ENCODE results near the gene ADAM8.
"Not testable (repeated sequence)": the region's sequence is repeated elsewhere in the genome, so short reads cannot be mapped to it uniquely, and the experiment has no call there.

Gene ADAM8

DNA sequence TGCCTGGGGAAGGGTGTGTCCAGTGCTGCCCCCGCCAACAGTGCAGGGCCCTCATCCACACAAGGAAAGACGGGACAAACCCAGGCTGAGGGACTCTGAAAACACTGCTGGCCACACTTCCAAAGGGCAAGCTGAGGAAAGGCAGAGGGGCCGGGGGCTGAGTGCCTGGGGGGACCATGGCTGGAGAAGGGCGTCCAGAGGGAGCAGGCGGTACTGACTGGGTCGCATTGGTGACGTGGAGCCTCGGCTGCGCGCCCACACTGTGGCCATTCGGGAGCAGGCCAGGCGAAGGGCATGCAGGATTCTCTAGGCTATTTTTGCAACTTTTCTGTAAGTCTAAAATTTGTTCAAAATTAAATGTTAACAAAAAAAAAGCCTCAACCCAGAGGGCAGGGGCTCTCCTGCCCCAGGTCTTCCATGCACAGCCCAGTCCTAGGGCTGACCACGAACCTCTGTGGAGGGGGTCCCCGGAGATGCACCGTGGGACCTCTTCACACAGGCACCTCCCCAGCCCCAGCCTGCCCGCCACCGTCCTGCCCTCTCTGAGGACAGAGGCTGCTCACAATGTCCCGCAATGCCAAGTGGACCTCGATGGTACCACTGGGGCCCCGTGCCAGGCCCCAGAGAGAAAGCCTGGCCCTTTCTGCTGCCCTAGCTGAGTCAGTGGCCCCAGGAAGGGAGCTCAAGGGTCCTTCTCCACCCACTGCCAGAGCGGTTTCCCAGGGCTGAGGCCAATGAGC lies 10.4 kb downstream of the ADAM8 start:
- TF ChIP-seq, protein P1, sequence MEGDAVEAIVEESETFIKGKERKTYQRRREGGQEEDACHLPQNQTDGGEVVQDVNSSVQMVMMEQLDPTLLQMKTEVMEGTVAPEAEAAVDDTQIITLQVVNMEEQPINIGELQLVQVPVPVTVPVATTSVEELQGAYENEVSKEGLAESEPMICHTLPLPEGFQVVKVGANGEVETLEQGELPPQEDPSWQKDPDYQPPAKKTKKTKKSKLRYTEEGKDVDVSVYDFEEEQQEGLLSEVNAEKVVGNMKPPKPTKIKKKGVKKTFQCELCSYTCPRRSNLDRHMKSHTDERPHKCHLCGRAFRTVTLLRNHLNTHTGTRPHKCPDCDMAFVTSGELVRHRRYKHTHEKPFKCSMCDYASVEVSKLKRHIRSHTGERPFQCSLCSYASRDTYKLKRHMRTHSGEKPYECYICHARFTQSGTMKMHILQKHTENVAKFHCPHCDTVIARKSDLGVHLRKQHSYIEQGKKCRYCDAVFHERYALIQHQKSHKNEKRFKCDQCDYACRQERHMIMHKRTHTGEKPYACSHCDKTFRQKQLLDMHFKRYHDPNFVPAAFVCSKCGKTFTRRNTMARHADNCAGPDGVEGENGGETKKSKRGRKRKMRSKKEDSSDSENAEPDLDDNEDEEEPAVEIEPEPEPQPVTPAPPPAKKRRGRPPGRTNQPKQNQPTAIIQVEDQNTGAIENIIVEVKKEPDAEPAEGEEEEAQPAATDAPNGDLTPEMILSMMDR (IDR thresholded peaks at IDR 0.05; ENCODE audit: borderline replicate concordance, extremely low read depth, low read length, poor library complexity, severe bottlenecking), result no peak
- TF ChIP-seq EZH2 (IDR thresholded peaks at IDR 0.05; ENCODE audit: borderline replicate concordance, low read depth, low read length, severe bottlenecking), result no peak
- no peak overlapping the region for H3K27ac ChIP-seq (ENCODE audit: low read length)
- H2AFZ ChIP-seq (ENCODE audit: low read depth, low read length), result no peak overlapping the region
- no peaks in the 10 kb centered on the region for H3K9me3 ChIP-seq (ENCODE audit: insufficient read depth, low read length, severe bottlenecking)
- H3K4me3 ChIP-seq (ENCODE audit: low read depth in 1 of 2, low read length in 2 of 2), result no peak overlapping the region
- peaks cover 6% of the 10 kb centered on the region; the same call in 1 of the 2 replicates for H4K20me1 ChIP-seq (ENCODE audit: insufficient read depth, low read length)
- no peaks in the 10 kb centered on the region for H3K4me1 ChIP-seq (ENCODE audit: insufficient read depth, low read length)
- no peak overlapping the region for H3K4me2 ChIP-seq (ENCODE audit: insufficient read depth, low read length)
- H3K79me2 ChIP-seq (ENCODE audit: insufficient read depth, low read length), result no peaks in the 10 kb centered on the region
- no peak for DNase-seq
- no peak overlapping the region for H3K9ac ChIP-seq (ENCODE audit: low read depth, low read length)
- H3K27me3 ChIP-seq (ENCODE audit: insufficient read depth, low read length, poor library complexity), result no peaks in the 10 kb centered on the region
- peaks cover 20% of the 10 kb centered on the region for H3K36me3 ChIP-seq (ENCODE audit: insufficient read depth, low read length)
- ATAC-seq (ENCODE audit: insufficient read depth, low read depth), result no peak

- H3K79me2 ChIP-seq (ENCODE audit: insufficient read depth, low read length); H3K9ac ChIP-seq (ENCODE audit: low read depth, low read length); DNase-seq; H3K36me3 ChIP-seq (ENCODE audit: insufficient read depth, low read length); H3K27me3 ChIP-seq (ENCODE audit: insufficient read depth, low read length, poor library complexity); H3K9me3 ChIP-seq (ENCODE audit: insufficient read depth, low read length, severe bottlenecking); H3K4me2 ChIP-seq (ENCODE audit: insufficient read depth, low read length); H3K27ac ChIP-seq (ENCODE audit: low read length); H3K4me1 ChIP-seq (ENCODE audit: insufficient read depth, low read length); H2AFZ ChIP-seq (ENCODE audit: low read depth, low read length); H3K4me3 ChIP-seq (ENCODE audit: low read depth in 1 of 2, low read length in 2 of 2); ATAC-seq (ENCODE audit: insufficient read depth, low read depth): not testable (repeated sequence)
- peaks cover 16% of the 10 kb centered on the region for H4K20me1 ChIP-seq (ENCODE audit: insufficient read depth, low read length)
Measured at GRCh38 chr10:133265052-133265451, 11.6 kb downstream of the ADAM8 start.

DNA sequence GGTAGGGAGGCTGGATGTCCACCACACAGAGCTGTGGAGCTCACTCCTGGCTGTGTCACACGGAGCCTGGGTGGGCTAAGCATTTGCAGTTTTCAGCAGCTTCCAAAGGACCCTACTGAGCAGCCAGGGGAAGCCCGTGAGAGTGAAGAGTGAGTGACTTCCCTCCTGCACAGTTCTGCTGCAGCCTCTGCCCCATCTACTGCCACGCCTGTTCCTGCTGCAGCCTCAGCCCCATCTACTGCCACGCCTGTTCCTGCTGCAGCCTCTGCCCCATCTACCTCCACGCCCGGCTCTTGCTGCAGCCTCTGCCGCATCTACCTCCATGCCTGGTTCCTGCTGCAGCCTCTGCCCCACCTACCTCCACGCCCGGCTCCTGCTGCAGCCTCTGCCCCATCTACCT lies 12.2 kb downstream of the ADAM8 start:
- peaks cover 13% of the 10 kb centered on the region for H3K4me1 ChIP-seq (ENCODE audit: insufficient read depth, low read length)
- TF ChIP-seq, protein P1 (IDR thresholded peaks at IDR 0.05; ENCODE audit: borderline replicate concordance, extremely low read depth, low read length, poor library complexity, severe bottlenecking), result no peak
- TF ChIP-seq EZH2 (IDR thresholded peaks at IDR 0.05; ENCODE audit: borderline replicate concordance, low read depth, low read length, severe bottlenecking), result no peak
- DNase-seq, result no peak

GRCh38 chr10:133263674-133264073 lies 13.0 kb downstream of the ADAM8 start:
- ATAC-seq (ENCODE audit: insufficient read depth, low read depth) (no peak), DNase-seq (no peak)
- Histone ChIP-seq H3K27ac (ENCODE audit: low read length) (no peak overlapping the region), H3K27me3 (ENCODE audit: insufficient read depth, low read length, poor library complexity) (no peaks in the 10 kb centered on the region), H4K20me1 (ENCODE audit: insufficient read depth, low read length) (peaks cover 27% of the 10 kb centered on the region), H2AFZ (ENCODE audit: low read depth, low read length) (no peak overlapping the region), H3K79me2 (ENCODE audit: insufficient read depth, low read length) (no peaks in the 10 kb centered on the region), H3K4me1 (ENCODE audit: insufficient read depth, low read length) (peaks cover 21% of the 10 kb centered on the region), H3K36me3 (ENCODE audit: insufficient read depth, low read length) (peaks cover 2% of the 10 kb centered on the region; the same call in 1 of the 2 replicates), H3K9ac (ENCODE audit: low read depth, low read length) (no peak overlapping the region), H3K4me2 (ENCODE audit: insufficient read depth, low read length) (no peak overlapping the region), H3K9me3 (ENCODE audit: insufficient read depth, low read length, severe bottlenecking) (no peaks in the 10 kb centered on the region), H3K4me3 (ENCODE audit: low read depth in 1 of 2, low read length in 2 of 2) (no peak overlapping the region)
- no peak for TF ChIP-seq EZH2 (IDR thresholded peaks at IDR 0.05; ENCODE audit: borderline replicate concordance, low read depth, low read length, severe bottlenecking)
- TF ChIP-seq, protein P1 (IDR thresholded peaks at IDR 0.05; ENCODE audit: borderline replicate concordance, extremely low read depth, low read length, poor library complexity, severe bottlenecking), result no peak

More for the DNA sequence above, 12.2 kb downstream of the ADAM8 start:
- no peak overlapping the region for H2AFZ ChIP-seq (ENCODE audit: low read depth, low read length)
- no peak for ATAC-seq (ENCODE audit: insufficient read depth, low read depth)
- no peak overlapping the region for H3K9ac ChIP-seq (ENCODE audit: low read depth, low read length)
- peaks cover 22% of the 10 kb centered on the region for H4K20me1 ChIP-seq (ENCODE audit: insufficient read depth, low read length)
- no peak overlapping the region for H3K4me3 ChIP-seq (ENCODE audit: low read depth in 1 of 2, low read length in 2 of 2)
- no peak overlapping the region for H3K4me2 ChIP-seq (ENCODE audit: insufficient read depth, low read length)
- H3K27me3 ChIP-seq (ENCODE audit: insufficient read depth, low read length, poor library complexity), result no peaks in the 10 kb centered on the region
- no peak overlapping the region for H3K27ac ChIP-seq (ENCODE audit: low read length)
- H3K36me3 ChIP-seq (ENCODE audit: insufficient read depth, low read length), result peaks cover 8% of the 10 kb centered on the region
- no peaks in the 10 kb centered on the region for H3K9me3 ChIP-seq (ENCODE audit: insufficient read depth, low read length, severe bottlenecking)
- H3K79me2 ChIP-seq (ENCODE audit: insufficient read depth, low read length), result no peaks in the 10 kb centered on the region

All from DND-41 (cell line).